Fibroblast of villous mesenchyme (primary cell): ENCODE measurements around the gene NDUFB6. TPM values are rescaled to one million over a fixed set of nuclear protein-coding genes. Genes with fewer than 3 reads are reported as not detected.

Source experiments
- DNase-seq: peaks from one replicate; pipeline ENCODE4 v3.0.0-alpha.2; 2010; ENCODE audit warnings: low read depth
- H3K4me3 ChIP-seq: 2 replicates; pipeline ENCODE4 v1.5.1; 2011; ENCODE audit warnings: low read depth, mild to moderate bottlenecking, low read length
- CTCF ChIP-seq: IDR thresholded peaks from 2 replicates; pipeline ENCODE4 v1.5.1; 2012; ENCODE audit warnings: low read depth, mild to moderate bottlenecking, low read length; ENCODE audit not compliant: insufficient read depth
- total RNA-seq: library from RNA; depleted of rRNA; stranded (reverse); fragments of >200 nt; gene quantifications from 2 replicates; pipeline ENCODE4 v1.2.3, GENCODE V29; 2012

Gene NDUFB6
- total RNA-seq, 1 donor, result 43.6 TPM

- TF ChIP-seq CTCF, result no peak
- H3K4me3 ChIP-seq, result no peak overlapping the region
Measured at GRCh38 chr9:32543047-32543446, 29.9 kb downstream of the NDUFB6 start.

GRCh38 chr9:32533816-32534215, 39.1 kb downstream of the NDUFB6 start:
- TF ChIP-seq CTCF, result no peak
- H3K4me3 ChIP-seq, result no peak overlapping the region
- DNase-seq, result no peak

More at GRCh38 chr9:32543047-32543446, 29.9 kb downstream of the NDUFB6 start:
- DNase-seq, result no peak

- no peak for TF ChIP-seq CTCF
- H3K4me3 ChIP-seq, result no peak overlapping the region
- DNase-seq, result no peak
Measured at GRCh38 chr9:32533336-32533735, 39.6 kb downstream of the NDUFB6 start.

GRCh38 chr9:32526707-32527048, 46.3 kb downstream of the NDUFB6 start:
- peak overlapping the region; percentile 80 for H3K4me3 ChIP-seq
- TF ChIP-seq CTCF, result no peak
- DNase-seq, result no peak

- DNase-seq, result peak; percentile 95
- peak within 1 kb of the TSS; percentile 80 for H3K4me3 ChIP-seq
- TF ChIP-seq CTCF, result peak; percentile 45
Measured at GRCh38 chr9:32526041-32526706, 46.8 kb downstream of the NDUFB6 start, which contains the start of gene RIGI. TSS of gene RIGI (minus strand) at chr9:32526196. CDS start at chr9:32526166, 30 bp downstream.

- no peak for DNase-seq
- peak overlapping the region; percentile 80 for H3K4me3 ChIP-seq
- no peak for TF ChIP-seq CTCF
Measured at GRCh38 chr9:32525709-32526030, 47.3 kb downstream of the NDUFB6 start.
